BJ (cell line): Measurements from ENCODE around the gene RAD51B. TPM values are rescaled to one million over a fixed set of nuclear protein-coding genes. Genes with fewer than 3 reads are reported as not detected.

Source experiments
- CTCF ChIA-PET: fragments of 350-600 bp; formaldehyde crosslinking; extraction: SDS; loops from one replicate; lab custom pipeline; 2021; ENCODE audit warnings: antibody characterized with exemption, inconsistent platforms; lab: Yijun Ruan, JAX
- POLR2A ChIA-PET: fragments of 300-600 bp; sonication (Branson Sonifier 250); formaldehyde crosslinking; extraction: SDS; loops from one replicate; lab custom pipeline; 2021; ENCODE audit warnings: antibody characterized with exemption; lab: Charles Lee
- DNase-seq: peaks from one replicate; pipeline ENCODE4 v3.0.0-alpha.2; 2011; ENCODE audit warnings: low read depth
- H3K27me3 ChIP-seq: 2 replicates; pipeline ENCODE4 v1.6.0; 2011; ENCODE audit warnings: low read length; ENCODE audit not compliant: control insufficient read depth, insufficient read depth
- H3K36me3 ChIP-seq: 2 replicates; pipeline ENCODE4 v1.5.1; 2011; ENCODE audit warnings: low read length; ENCODE audit not compliant: control insufficient read depth, insufficient read depth
- H3K4me3 ChIP-seq: 2 replicates; pipeline ENCODE4 v1.5.1; 2011; ENCODE audit warnings: low read depth, mild to moderate bottlenecking, control low read depth, low read length
- CTCF ChIP-seq: IDR thresholded peaks from 2 replicates; pipeline ENCODE4 v1.5.1; 2011; ENCODE audit warnings: low read depth, mild to moderate bottlenecking, control low read depth, inconsistent platforms, low read length, moderate library complexity; ENCODE audit not compliant: insufficient read depth
- polyA plus RNA-seq: library from polyadenylated mRNA; depleted of rRNA; stranded (reverse); fragments of >200 nt; gene quantifications from 2 replicates; pipeline ENCODE4 v1.2.3, GENCODE V29; 2011

The RAD51B gene
- polyA plus RNA-seq, 1 experiment = 5.6 TPM

GRCh38 chr14:68502230-68502629 lies 682.7 kb downstream of the RAD51B start:
- POLR2A ChIA-PET = no interaction called here
- CTCF ChIA-PET = no interaction called here
- Histone ChIP-seq H3K36me3 (no peaks in the 10 kb centered on the region), H3K27me3 (no peaks in the 10 kb centered on the region), H3K4me3 (no peak overlapping the region)
- DNase-seq = no peak
- TF ChIP-seq CTCF = no peak

GRCh38 chr14:68503186-68503825 lies 683.7 kb downstream of the RAD51B start:
- DNase-seq = no peak
- POLR2A ChIA-PET = no interaction called here
- Histone ChIP-seq H3K4me3 (no peak overlapping the region), H3K36me3 (no peaks in the 10 kb centered on the region), H3K27me3 (no peaks in the 10 kb centered on the region)
- CTCF ChIA-PET = no interaction called here
- TF ChIP-seq CTCF = no peak

- ChIA-PET CTCF (interaction anchor here (1.5 kb wide), 1 partner anchor 21 kb away, joined by 4 read pairs; no protein-coding TSS in a partner anchor), POLR2A (interaction anchor here (0.6 kb wide), 1 partner anchor 59 kb away, joined by 3 read pairs; no protein-coding TSS in a partner anchor)
- no peak for DNase-seq
- no peaks in the 10 kb centered on the region for H3K36me3 ChIP-seq
- no peaks in the 10 kb centered on the region for H3K27me3 ChIP-seq
- TF ChIP-seq CTCF = no peak
- H3K4me3 ChIP-seq = no peak overlapping the region
Observed at GRCh38 chr14:68504861-68505260, 685.3 kb downstream of the RAD51B start.

GRCh38 chr14:68506021-68506644 lies 686.6 kb downstream of the RAD51B start:
- no peaks in the 10 kb centered on the region for H3K36me3 ChIP-seq
- H3K4me3 ChIP-seq = no peak overlapping the region
- POLR2A ChIA-PET = interaction anchor here (0.6 to 0.7 kb wide), 3 partner anchors 22 to 319 kb away, joined by 3 to 5 read pairs (median 4); no protein-coding TSS in a partner anchor
- no peak for TF ChIP-seq CTCF
- CTCF ChIA-PET = interaction anchor here (0.8 to 1.5 kb wide), 4 partner anchors 11 to 28 kb away, joined by 3 to 4 read pairs (median 3); no protein-coding TSS in a partner anchor
- H3K27me3 ChIP-seq = no peaks in the 10 kb centered on the region
- DNase-seq = peak; percentile 37
